Peyer's patch (tissue), 4 donors: Measurements from ENCODE around the gene ZDHHC3.
"Not testable (repeated sequence)": the region's sequence is repeated elsewhere in the genome, so short reads cannot be mapped to it uniquely, and the experiment has no call there.

Experiments used
- CTCF ChIP-seq, 6 experiments: fragments of 450-650 bp in 4 of 6; fragments of 200-600 bp in 2 of 6; sonication (generic) in 1 of 6; IDR thresholded peaks; one replicate each; pipeline ENCODE4 v1.5.1; 2017 to 2019; ENCODE audit warnings: antibody characterized with exemption in 6 of 6, mild to moderate bottlenecking in 3 of 6, moderate library complexity in 1 of 6
- POLR2A ChIP-seq, 2 donors: fragments of 450-650 bp; IDR thresholded peaks; one replicate each; pipeline ENCODE4 v1.5.1; 2017; ENCODE audit warnings: antibody characterized with exemption in 2 of 2, mild to moderate bottlenecking in 2 of 2, moderate library complexity in 2 of 2

- not testable (repeated sequence) for TF ChIP-seq CTCF, POLR2A (IDR thresholded peaks at IDR 0.05)
Observed at GRCh38 chr3:44949770-44950169, 26.2 kb downstream of the ZDHHC3 start.
